ENCODE measurements around the gene SI. TPM values are rescaled to one million over a fixed set of nuclear protein-coding genes. Genes with fewer than 3 reads are reported as not detected.

Gene SI
- total RNA-seq = not detected
- not detected for polyA plus RNA-seq

DNA sequence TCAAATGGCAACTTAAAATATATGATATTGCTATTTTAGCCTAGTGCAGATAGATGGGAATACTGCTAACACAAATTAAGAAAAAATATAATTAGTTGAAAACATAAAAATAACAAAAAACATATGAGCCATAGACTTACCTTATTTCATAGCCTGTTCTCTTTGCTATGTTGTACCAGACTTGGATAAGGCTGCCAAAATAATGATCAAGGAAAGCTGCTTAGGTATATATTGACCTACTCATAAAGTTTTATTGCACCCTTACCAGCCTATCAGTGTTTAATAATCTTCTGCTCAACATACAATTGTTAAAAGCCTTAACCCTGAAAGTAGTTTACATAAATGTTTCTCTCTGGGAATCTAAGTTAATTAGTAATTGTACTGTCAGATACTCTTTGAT is at the start of gene SI:
TSS of gene SI (minus strand) at position 204 of the 400 bp plus-strand sequence. CDS start 2,484 bp downstream, outside the sequence.
- Histone ChIP-seq H3K9ac (ENCODE audit: low read depth in 1 of 2, low read length in 2 of 2) (no peak within 1 kb of the TSS), H3K27ac (ENCODE audit: low read depth in 1 of 2, low read length in 2 of 2) (no peak within 1 kb of the TSS), H3K27me3 (ENCODE audit: control insufficient read depth in 4 of 4, insufficient read depth in 4 of 4, low read length in 3 of 4) (no peaks in the 10 kb centered on the region), H3K4me3 (ENCODE audit: low read depth in 1 of 3, low read length in 3 of 3) (no peak within 1 kb of the TSS), H3K4me1 (ENCODE audit: control insufficient read depth in 4 of 4, insufficient read depth in 4 of 4, low read length in 3 of 4) (no peaks in the 10 kb centered on the region), H3K9me3 (ENCODE audit: control insufficient read depth in 4 of 4, low read length in 3 of 4) (no peaks in the 10 kb centered on the region), H3K36me3 (ENCODE audit: control insufficient read depth in 4 of 4, insufficient read depth in 3 of 4, low read depth in 1 of 4, low read length in 3 of 4) (no peaks in the 10 kb centered on the region)
- no peak for DNase-seq (ENCODE audit: low spot score)
- TF ChIP-seq RAD21 (IDR thresholded peaks at IDR 0.05) (no peak), HNF4A (conservative IDR thresholded peaks at IDR 0.05) (no peak), SP1 (IDR thresholded peaks at IDR 0.05) (no peak), RXRA (IDR thresholded peaks at IDR 0.05) (no peak), FOXA1 (IDR thresholded peaks at IDR 0.05) (no peak), FOXA2 (IDR thresholded peaks at IDR 0.05) (no peak), HNF4G (IDR thresholded peaks at IDR 0.05) (no peak), NR2F2 (IDR thresholded peaks at IDR 0.05) (no peak), YY1 (IDR thresholded peaks at IDR 0.05) (no peak), TAF1 (conservative IDR thresholded peaks at IDR 0.05) (no peak)
- TF ChIP-seq, protein P1, sequence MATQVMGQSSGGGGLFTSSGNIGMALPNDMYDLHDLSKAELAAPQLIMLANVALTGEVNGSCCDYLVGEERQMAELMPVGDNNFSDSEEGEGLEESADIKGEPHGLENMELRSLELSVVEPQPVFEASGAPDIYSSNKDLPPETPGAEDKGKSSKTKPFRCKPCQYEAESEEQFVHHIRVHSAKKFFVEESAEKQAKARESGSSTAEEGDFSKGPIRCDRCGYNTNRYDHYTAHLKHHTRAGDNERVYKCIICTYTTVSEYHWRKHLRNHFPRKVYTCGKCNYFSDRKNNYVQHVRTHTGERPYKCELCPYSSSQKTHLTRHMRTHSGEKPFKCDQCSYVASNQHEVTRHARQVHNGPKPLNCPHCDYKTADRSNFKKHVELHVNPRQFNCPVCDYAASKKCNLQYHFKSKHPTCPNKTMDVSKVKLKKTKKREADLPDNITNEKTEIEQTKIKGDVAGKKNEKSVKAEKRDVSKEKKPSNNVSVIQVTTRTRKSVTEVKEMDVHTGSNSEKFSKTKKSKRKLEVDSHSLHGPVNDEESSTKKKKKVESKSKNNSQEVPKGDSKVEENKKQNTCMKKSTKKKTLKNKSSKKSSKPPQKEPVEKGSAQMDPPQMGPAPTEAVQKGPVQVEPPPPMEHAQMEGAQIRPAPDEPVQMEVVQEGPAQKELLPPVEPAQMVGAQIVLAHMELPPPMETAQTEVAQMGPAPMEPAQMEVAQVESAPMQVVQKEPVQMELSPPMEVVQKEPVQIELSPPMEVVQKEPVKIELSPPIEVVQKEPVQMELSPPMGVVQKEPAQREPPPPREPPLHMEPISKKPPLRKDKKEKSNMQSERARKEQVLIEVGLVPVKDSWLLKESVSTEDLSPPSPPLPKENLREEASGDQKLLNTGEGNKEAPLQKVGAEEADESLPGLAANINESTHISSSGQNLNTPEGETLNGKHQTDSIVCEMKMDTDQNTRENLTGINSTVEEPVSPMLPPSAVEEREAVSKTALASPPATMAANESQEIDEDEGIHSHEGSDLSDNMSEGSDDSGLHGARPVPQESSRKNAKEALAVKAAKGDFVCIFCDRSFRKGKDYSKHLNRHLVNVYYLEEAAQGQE (IDR thresholded peaks at IDR 0.05) = no peak
- TF ChIP-seq, protein P2, sequence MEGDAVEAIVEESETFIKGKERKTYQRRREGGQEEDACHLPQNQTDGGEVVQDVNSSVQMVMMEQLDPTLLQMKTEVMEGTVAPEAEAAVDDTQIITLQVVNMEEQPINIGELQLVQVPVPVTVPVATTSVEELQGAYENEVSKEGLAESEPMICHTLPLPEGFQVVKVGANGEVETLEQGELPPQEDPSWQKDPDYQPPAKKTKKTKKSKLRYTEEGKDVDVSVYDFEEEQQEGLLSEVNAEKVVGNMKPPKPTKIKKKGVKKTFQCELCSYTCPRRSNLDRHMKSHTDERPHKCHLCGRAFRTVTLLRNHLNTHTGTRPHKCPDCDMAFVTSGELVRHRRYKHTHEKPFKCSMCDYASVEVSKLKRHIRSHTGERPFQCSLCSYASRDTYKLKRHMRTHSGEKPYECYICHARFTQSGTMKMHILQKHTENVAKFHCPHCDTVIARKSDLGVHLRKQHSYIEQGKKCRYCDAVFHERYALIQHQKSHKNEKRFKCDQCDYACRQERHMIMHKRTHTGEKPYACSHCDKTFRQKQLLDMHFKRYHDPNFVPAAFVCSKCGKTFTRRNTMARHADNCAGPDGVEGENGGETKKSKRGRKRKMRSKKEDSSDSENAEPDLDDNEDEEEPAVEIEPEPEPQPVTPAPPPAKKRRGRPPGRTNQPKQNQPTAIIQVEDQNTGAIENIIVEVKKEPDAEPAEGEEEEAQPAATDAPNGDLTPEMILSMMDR (IDR thresholded peaks at IDR 0.05; ENCODE audit: low read depth, low read length, missing input control) = no peak
- TF ChIP-seq, protein P3, sequence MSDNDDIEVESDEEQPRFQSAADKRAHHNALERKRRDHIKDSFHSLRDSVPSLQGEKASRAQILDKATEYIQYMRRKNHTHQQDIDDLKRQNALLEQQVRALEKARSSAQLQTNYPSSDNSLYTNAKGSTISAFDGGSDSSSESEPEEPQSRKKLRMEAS (IDR thresholded peaks at IDR 0.05) = no peak
- TF ChIP-seq, protein P4, sequence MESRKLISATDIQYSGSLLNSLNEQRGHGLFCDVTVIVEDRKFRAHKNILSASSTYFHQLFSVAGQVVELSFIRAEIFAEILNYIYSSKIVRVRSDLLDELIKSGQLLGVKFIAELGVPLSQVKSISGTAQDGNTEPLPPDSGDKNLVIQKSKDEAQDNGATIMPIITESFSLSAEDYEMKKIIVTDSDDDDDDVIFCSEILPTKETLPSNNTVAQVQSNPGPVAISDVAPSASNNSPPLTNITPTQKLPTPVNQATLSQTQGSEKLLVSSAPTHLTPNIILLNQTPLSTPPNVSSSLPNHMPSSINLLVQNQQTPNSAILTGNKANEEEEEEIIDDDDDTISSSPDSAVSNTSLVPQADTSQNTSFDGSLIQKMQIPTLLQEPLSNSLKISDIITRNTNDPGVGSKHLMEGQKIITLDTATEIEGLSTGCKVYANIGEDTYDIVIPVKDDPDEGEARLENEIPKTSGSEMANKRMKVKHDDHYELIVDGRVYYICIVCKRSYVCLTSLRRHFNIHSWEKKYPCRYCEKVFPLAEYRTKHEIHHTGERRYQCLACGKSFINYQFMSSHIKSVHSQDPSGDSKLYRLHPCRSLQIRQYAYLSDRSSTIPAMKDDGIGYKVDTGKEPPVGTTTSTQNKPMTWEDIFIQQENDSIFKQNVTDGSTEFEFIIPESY (IDR thresholded peaks at IDR 0.05) = no peak

DNA sequence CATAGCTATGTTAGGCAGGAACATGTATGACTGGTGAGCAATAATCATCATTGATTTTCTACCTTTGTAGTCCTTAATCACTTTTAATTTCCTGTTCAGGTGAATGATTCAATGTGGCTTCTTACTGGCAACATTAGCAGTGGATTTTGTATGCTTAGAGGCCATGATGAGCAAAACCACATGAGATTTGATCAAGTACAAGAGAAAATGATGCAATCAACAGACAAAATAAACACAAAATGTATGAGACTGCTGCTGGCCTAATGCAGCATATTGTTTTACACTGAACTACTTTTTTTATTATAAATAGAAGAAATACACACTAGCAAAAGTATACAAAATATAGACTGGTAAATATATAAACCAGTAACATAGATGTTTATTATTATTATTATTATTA is 47.5 kb upstream of the SI start:
- no peaks in the 10 kb centered on the region for H3K27me3 ChIP-seq (ENCODE audit: control insufficient read depth in 4 of 4, insufficient read depth in 4 of 4, low read length in 3 of 4)
- no peak overlapping the region for H3K27ac ChIP-seq (ENCODE audit: low read depth in 1 of 2, low read length in 2 of 2)
- no peaks in the 10 kb centered on the region for H3K9me3 ChIP-seq (ENCODE audit: control insufficient read depth in 4 of 4, low read length in 3 of 4)
- DNase-seq (ENCODE audit: low spot score) = no peak
- H3K9ac ChIP-seq (ENCODE audit: low read depth in 1 of 2, low read length in 2 of 2) = no peak overlapping the region
- peaks cover 6 to 24% (median 21%) of the 10 kb centered on the region in 4 donors for H3K4me1 ChIP-seq (ENCODE audit: control insufficient read depth in 4 of 4, insufficient read depth in 4 of 4, low read length in 3 of 4)
- no peak for TF ChIP-seq EGR1 (IDR thresholded peaks at IDR 0.05; ENCODE audit: low read depth in 2 of 2)
- H3K4me3 ChIP-seq (ENCODE audit: low read depth in 1 of 3, low read length in 3 of 3) = no peak overlapping the region
- no peaks in the 10 kb centered on the region for H3K36me3 ChIP-seq (ENCODE audit: control insufficient read depth in 4 of 4, insufficient read depth in 3 of 4, low read depth in 1 of 4, low read length in 3 of 4)
